ENCODE results near the gene SGCD.

Gene SGCD

GRCh38 chr5:156322666-156323065 is 4.3 kb upstream of the SGCD start:
- Mint-ChIP-seq H3K27ac (no peak overlapping the region), H3K36me3 (ENCODE audit: low read depth) (no peaks in the 10 kb centered on the region), H3K9me3 (no peaks in the 10 kb centered on the region), H3K4me1 (peaks cover 29% of the 10 kb centered on the region), H3K27me3 (ENCODE audit: low read depth, poor library complexity) (peaks cover 5% of the 10 kb centered on the region), H3K4me3 (no peak overlapping the region)
- DNase-seq, result no peak
- TF ChIP-seq CTCF (IDR thresholded peaks at IDR 0.05), result no peak

GRCh38 chr5:156327296-156327695 is 332 bp downstream of the SGCD start:
- TF ChIP-seq CTCF (IDR thresholded peaks at IDR 0.05), result no peak
- Mint-ChIP-seq H3K4me1 (peaks cover 67% of the 10 kb centered on the region), H3K36me3 (ENCODE audit: low read depth) (no peaks in the 10 kb centered on the region), H3K4me3 (peak overlapping the region; percentile 2), H3K9me3 (peaks cover 4% of the 10 kb centered on the region), H3K27ac (peak overlapping the region; percentile 67), H3K27me3 (ENCODE audit: low read depth, poor library complexity) (peaks cover 4% of the 10 kb centered on the region)
- DNase-seq, result no peak

- DNase-seq, result no peak
- H3K27ac Mint-ChIP-seq, result no peak overlapping the region
- H3K4me3 Mint-ChIP-seq, result no peak overlapping the region
- H3K36me3 Mint-ChIP-seq (ENCODE audit: low read depth), result no peaks in the 10 kb centered on the region
- no peaks in the 10 kb centered on the region for H3K27me3 Mint-ChIP-seq (ENCODE audit: low read depth, poor library complexity)
- no peak for TF ChIP-seq CTCF (IDR thresholded peaks at IDR 0.05)
- peaks cover 73% of the 10 kb centered on the region for H3K4me1 Mint-ChIP-seq
- peaks cover 4% of the 10 kb centered on the region for H3K9me3 Mint-ChIP-seq
Measured at GRCh38 chr5:156328161-156328560, 1.2 kb downstream of the SGCD start.

GRCh38 chr5:156328766-156329165 is 1.8 kb downstream of the SGCD start:
- no peaks in the 10 kb centered on the region for H3K27me3 Mint-ChIP-seq (ENCODE audit: low read depth, poor library complexity)
- no peak overlapping the region for H3K27ac Mint-ChIP-seq
- DNase-seq, result no peak
- peak overlapping the region; percentile 21 for H3K4me3 Mint-ChIP-seq
- TF ChIP-seq CTCF (IDR thresholded peaks at IDR 0.05), result no peak
- H3K4me1 Mint-ChIP-seq, result peaks cover 79% of the 10 kb centered on the region
- no peaks in the 10 kb centered on the region for H3K36me3 Mint-ChIP-seq (ENCODE audit: low read depth)
- H3K9me3 Mint-ChIP-seq, result peaks cover 4% of the 10 kb centered on the region

- Mint-ChIP-seq H3K36me3 (ENCODE audit: low read depth) (no peaks in the 10 kb centered on the region), H3K27me3 (ENCODE audit: low read depth, poor library complexity) (no peaks in the 10 kb centered on the region), H3K9me3 (peaks cover 4% of the 10 kb centered on the region), H3K27ac (no peak overlapping the region), H3K4me3 (peak overlapping the region; percentile 21), H3K4me1 (peaks cover 83% of the 10 kb centered on the region)
- no peak for TF ChIP-seq CTCF (IDR thresholded peaks at IDR 0.05)
- no peak for DNase-seq
Measured at GRCh38 chr5:156329171-156329611, 2.2 kb downstream of the SGCD start.

- no peaks in the 10 kb centered on the region for H3K36me3 Mint-ChIP-seq (ENCODE audit: low read depth)
- TF ChIP-seq CTCF (IDR thresholded peaks at IDR 0.05), result no peak
- no peaks in the 10 kb centered on the region for H3K27me3 Mint-ChIP-seq (ENCODE audit: low read depth, poor library complexity)
- no peak for DNase-seq
- no peak overlapping the region for H3K27ac Mint-ChIP-seq
- peak overlapping the region; percentile 24 for H3K4me3 Mint-ChIP-seq
- peaks cover 84% of the 10 kb centered on the region for H3K4me1 Mint-ChIP-seq
- H3K9me3 Mint-ChIP-seq, result peaks cover 4% of the 10 kb centered on the region
Measured at GRCh38 chr5:156330141-156330870, 3.3 kb downstream of the SGCD start.
